ENCODE results near the gene PLPPR2.
"Not testable (repeated sequence)": the region's sequence is repeated elsewhere in the genome, so short reads cannot be mapped to it uniquely, and the experiment has no call there.

PLPPR2 gene

GRCh38 chr19:11340099-11340467 lies 15.1 kb upstream of the PLPPR2 start:
- DNase-seq (ENCODE audit: low spot score): not testable (repeated sequence)

GRCh38 chr19:11342429-11342828 lies 12.8 kb upstream of the PLPPR2 start:
- no peak for DNase-seq (ENCODE audit: low spot score)

GRCh38 chr19:11345122-11345803 lies 10.0 kb upstream of the PLPPR2 start:
- DNase-seq (ENCODE audit: low spot score): no peak

GRCh38 chr19:11346104-11346940 lies 8.9 kb upstream of the PLPPR2 start, which contains the start of the genes CCDC159 and TMEM205:
Gene CCDC159 (plus strand): TSS chr19:11346519. CDS start chr19:11346607, 88 bp downstream.
Gene TMEM205 (minus strand): TSS chr19:11346268. CDS start chr19:11345619, 649 bp downstream.
- DNase-seq (ENCODE audit: low spot score): peak; percentile 100

GRCh38 chr19:11347546-11348039 lies 7.6 kb upstream of the PLPPR2 start:
- no peak for DNase-seq (ENCODE audit: low spot score)

- no peak for DNase-seq (ENCODE audit: low spot score)
These were observed 6.1 kb upstream of the PLPPR2 start for GRCh38 chr19:11349171-11349570.

GRCh38 chr19:11354102-11354501 lies 1.1 kb upstream of the PLPPR2 start:
- not testable (repeated sequence) for DNase-seq (ENCODE audit: low spot score)

- DNase-seq (ENCODE audit: low spot score): no peak
These were observed 804 bp downstream of the PLPPR2 start for GRCh38 chr19:11356074-11356397.

- DNase-seq (ENCODE audit: low spot score): no peak
These were observed 1.7 kb downstream of the PLPPR2 start for GRCh38 chr19:11356676-11357550.

- no peak for DNase-seq (ENCODE audit: low spot score)
These were observed 4.2 kb downstream of the PLPPR2 start for GRCh38 chr19:11359421-11359820.

- no peak for DNase-seq (ENCODE audit: low spot score)
These were observed 6.0 kb downstream of the PLPPR2 start for GRCh38 chr19:11361037-11361770.

GRCh38 chr19:11361771-11362731 lies 6.8 kb downstream of the PLPPR2 start:
- DNase-seq (ENCODE audit: low spot score): no peak

- DNase-seq (ENCODE audit: low spot score): no peak
These were observed 8.6 kb downstream of the PLPPR2 start for GRCh38 chr19:11363881-11364280.

- DNase-seq (ENCODE audit: low spot score): no peak
These were observed 9.2 kb downstream of the PLPPR2 start for GRCh38 chr19:11364296-11364904.

- no peak for DNase-seq (ENCODE audit: low spot score)
These were observed 9.7 kb downstream of the PLPPR2 start for GRCh38 chr19:11364935-11365334.

GRCh38 chr19:11365557-11366117 lies 10.4 kb downstream of the PLPPR2 start:
- no peak for DNase-seq (ENCODE audit: low spot score)

GRCh38 chr19:11367528-11367927 lies 12.3 kb downstream of the PLPPR2 start:
- DNase-seq (ENCODE audit: low spot score): no peak

- DNase-seq (ENCODE audit: low spot score): no peak
These were observed 15.5 kb downstream of the PLPPR2 start for GRCh38 chr19:11370744-11371143.

GRCh38 chr19:11373166-11373884 lies 18.1 kb downstream of the PLPPR2 start:
- no peak for DNase-seq (ENCODE audit: low spot score)
